GM11168 (cell line): ENCODE measurements around the gene BAIAP3.
"Not testable (repeated sequence)": the region's sequence is repeated elsewhere in the genome, so short reads cannot be mapped to it uniquely, and the experiment has no call there.

Experiments
- in situ Hi-C: fragments of 300-500 bp; cut with MboI; formaldehyde crosslinking; loops from one replicate; pipeline ENCODE4 v1.12.0; 2022; ENCODE audit warnings: low sequenced_read_pairs; ENCODE audit not compliant: unreplicated experiment

Gene BAIAP3

DNA sequence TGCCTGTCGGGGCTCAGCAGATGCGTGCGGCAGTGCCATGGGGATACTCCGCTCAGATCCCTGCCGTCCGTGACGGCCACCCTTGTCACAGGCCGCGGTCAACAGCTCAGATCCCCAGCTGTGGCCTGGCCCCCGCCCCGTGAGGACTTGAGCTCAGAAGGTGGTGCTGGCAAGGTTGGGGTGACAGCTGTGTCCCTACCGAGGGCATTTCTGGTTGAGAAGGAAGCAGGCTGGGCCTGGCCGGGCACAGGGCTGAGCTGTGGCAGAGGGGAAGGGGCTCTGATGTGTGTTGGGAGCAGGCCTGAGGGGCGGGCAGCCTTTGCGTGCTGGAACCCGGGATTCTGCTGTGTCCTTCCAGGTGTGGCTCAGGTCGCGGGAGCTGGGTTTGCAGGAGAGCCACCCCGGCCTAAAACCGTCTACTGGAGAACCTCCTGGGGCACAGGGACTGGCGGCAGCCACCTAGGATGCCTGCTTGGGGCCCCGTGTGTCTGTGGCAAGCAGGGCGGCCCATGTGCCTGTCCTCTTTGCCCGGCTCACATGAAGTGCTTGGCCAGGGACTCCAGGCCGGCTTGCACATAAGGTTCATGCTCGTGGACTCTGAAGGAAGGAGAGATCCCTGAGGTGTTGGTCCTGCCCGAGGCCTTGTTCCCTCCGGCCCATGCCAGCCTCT, 18.9 kb upstream of the BAIAP3 start:
- in situ Hi-C loops, result no loop called here

- in situ Hi-C loops, result no loop called here
Measured at GRCh38 chr16:1315081-1316032, 18.1 kb upstream of the BAIAP3 start.

- in situ Hi-C loops, result no loop called here
Measured at GRCh38 chr16:1316033-1316405, 17.4 kb upstream of the BAIAP3 start.

GRCh38 chr16:1317479-1318267, 15.8 kb upstream of the BAIAP3 start:
- in situ Hi-C loops, result no loop called here

DNA sequence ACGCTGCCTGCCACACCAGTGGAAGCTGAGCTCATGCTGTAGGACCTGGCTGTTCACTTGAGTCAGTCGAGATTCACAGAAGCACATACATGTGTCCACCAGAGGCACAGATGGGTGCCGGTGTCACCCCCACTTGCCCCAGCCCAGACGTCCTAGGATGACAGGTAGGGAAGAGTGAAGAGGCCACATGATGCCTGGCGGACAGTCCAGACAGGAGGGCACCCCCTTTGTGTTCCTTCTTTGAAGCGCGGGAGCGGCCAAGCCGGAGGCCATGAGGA, 15.2 kb upstream of the BAIAP3 start:
- in situ Hi-C loops, result no loop called here

GRCh38 chr16:1319041-1319440, 14.4 kb upstream of the BAIAP3 start:
- in situ Hi-C loops, result no loop called here

DNA sequence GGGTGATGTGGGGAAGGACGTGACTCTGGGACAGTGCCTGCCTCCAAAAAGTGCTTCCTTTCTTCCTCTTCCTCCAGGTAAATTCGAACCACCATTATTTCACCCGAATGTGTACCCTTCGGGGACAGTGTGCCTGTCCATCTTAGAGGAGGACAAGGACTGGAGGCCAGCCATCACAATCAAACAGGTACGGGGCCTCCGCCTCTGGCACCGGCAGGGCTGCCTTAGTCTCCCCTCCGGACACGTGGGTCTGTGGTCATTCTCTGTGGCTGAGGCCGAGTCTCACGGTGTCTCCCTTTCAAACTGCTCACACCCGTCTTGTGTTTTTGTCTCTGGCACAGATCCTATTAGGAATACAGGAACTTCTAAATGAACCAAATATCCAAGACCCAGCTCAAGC, 13.3 kb upstream of the BAIAP3 start:
- in situ Hi-C loops, result no loop called here

DNA sequence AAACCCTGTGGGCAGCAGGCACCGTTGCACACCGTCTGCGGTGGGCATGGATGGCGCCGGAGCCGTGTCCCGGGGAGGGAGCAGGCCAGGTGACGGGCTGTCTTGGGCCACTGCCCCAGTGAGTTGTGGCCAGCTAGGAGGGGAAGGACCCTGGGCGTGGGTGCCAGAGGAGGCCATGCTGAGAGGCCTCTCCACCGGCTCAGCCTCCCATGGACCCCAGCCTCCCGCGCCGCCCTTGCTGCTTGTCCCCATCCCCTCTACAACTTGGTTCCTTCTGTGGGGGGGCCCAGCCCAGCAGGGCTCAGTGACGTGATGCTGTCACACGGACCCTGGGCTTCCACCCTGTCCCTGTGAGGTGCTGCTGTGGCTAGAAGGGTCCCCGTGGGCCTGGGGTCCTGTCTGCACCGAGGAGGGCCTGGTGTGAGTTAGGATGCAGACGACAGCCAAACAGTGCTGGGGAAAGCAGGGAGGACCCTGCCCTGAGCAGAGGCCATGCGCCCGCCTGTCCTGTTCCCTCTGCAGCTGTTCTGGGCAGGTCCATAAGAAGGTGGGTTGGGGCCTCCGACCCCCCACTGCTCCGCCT, 12.7 kb upstream of the BAIAP3 start:
- in situ Hi-C loops, result no loop called here

- in situ Hi-C loops, result no loop called here
Measured at GRCh38 chr16:1322407-1322806, 11.0 kb upstream of the BAIAP3 start.

- in situ Hi-C loops, result no loop called here
Measured at GRCh38 chr16:1323296-1324239, 9.9 kb upstream of the BAIAP3 start.

DNA sequence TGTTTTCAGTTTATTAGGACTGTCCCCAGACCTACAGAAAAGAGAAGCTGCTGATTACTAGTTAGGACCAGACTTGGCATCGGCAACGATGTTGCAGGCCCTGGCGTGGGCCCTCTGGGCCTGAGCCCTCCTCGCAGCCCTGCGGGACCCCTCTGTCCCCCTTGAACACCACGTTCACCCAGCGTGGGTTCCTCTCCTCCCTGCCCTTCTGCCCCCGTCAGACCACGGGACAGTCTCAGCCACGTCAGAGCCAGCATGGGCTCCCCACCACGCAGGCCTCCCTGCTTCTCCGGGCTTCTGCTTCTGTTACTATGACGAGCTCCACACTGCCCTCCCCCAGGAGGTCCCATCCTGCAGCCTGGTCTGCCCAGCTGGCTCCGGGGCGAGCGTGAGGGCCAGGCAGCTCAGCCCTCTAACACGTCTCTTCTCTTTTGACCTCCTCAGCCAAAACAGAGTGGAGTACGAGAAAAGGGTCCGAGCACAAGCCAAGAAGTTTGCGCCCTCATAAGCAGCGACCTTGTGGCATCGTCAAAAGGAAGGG, 9.1 kb upstream of the BAIAP3 start:
- in situ Hi-C loops, result no loop called here

DNA sequence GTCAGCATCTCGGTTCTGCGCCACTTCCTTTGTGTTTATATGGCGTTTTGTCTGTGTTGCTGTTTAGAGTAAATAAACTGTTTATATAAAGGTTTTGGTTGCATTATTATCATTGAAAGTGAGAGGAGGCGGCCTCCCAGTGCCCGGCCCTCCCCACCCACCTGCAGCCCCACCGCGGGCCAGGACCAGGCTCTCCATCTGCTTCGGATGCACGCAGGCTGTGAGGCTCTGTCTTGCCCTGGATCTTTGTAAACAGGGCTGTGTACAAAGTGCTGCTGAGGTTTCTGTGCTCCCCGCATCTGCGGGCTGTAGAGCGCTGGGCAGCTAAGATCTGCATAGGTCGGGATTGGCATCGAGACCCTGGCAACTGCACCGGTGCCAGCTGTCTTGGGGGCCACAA, 8.2 kb upstream of the BAIAP3 start:
- in situ Hi-C loops, result no loop called here

DNA sequence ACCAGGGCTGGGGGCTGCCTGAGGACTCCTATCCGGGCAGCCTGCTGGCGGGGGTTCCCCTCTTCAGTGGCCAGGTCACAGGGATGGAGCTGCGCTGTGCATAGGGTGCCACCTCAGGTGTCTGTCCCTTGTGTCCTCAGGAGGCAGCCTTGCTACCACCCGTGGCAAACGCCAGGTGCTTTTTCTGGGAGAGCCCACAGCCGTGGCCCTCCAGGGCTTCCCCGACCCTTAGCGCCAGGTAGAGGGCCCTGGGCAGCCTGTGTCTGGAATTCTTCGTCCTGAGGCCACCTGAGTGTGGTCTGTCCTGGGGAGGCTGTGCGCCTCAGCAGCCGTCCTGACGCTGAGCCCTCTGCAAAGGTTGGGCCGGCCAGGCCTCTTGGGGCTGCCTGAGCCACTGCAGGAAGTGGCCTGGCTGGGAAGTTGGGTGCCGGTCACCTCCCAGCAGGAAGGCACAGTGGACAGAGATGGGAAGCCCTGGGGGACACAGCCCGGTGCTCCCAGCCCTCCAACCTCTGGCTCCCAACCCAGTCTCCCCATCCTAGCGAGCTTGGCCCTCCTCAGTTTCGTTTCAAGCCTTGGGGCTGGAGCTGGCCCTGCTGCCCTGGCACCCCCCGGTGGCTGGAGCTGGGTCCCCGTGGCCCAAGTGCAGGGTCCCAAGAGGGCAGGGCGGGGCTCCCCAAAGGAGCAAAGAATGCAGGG, 7.6 kb upstream of the BAIAP3 start:
- in situ Hi-C loops, result no loop called here

DNA sequence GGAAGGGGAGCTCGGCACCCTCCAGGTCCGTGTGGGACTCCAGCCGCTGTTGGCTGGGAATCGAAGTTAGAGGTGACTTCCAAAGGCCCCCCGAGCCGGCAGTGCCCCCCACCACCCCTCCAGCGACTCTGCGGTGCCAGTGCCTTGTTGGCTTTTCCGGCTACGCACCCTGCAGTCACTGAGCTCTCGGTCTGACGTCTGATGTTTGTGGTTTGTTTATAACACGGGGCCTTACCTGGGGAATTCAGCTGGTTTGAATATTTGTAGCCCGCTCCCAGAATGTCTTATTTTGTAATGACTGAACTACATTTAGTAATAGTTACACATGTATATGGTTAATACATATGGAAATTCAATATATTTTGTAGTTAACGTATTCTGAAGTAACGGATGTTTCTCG, 7.1 kb upstream of the BAIAP3 start:
- in situ Hi-C loops, result no loop called here

DNA sequence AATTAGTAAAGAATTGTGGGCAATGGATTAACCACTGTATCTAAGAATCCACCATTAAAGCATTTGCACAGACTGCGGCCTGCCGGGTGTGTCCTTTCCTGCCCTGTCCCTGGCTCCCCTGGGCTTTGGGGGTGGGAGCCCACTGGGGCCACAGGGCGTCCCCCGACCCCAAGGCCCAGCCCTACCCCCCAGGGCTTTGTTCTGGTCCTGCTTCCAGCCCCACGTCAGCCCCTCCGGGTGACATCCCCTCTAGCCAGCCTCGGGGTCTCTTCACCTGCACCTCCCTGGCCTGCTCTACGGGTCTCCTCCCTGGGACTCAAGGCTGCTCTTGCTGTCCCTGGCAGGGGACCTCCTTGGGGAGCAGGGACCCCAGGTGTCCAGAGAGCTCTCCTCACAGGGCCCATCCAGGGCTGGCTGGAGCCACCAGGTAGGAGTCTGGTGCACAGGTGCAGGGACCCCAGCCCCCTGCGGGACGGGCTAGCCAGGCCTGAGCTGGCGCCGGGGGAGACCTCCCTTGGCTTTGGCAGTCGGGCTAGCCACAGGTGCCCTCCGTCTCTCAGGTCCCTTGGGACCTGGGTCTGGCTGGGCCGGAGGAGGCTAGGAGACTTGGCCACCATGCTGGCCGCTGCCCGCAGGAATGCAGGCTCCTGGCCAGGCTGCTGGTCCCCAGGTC, 6.4 kb upstream of the BAIAP3 start:
- in situ Hi-C loops, result no loop called here

- in situ Hi-C loops, result no loop called here
Measured at GRCh38 chr16:1327619-1327947, 5.9 kb upstream of the BAIAP3 start.

GRCh38 chr16:1328136-1328535, 5.3 kb upstream of the BAIAP3 start:
- in situ Hi-C loops, result not testable (repeated sequence)

DNA sequence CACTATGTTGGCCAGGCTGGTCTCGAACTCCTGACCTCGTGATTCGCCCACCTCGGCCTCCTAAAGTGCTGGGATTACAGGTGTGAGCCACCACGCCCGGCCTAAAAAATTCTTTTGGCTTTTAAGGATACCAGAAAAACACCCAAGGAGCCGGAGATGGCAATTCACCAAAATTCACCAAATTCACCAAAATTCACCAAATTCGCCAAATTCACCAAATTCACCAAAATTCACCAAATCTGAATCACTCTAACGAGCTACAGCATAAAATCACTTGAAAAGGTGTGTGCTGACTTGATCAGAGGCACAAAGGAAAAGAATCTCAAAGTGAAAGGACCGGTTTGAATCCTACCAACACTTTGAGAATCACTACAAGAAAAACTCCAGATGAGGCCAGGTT, 4.5 kb upstream of the BAIAP3 start:
- in situ Hi-C loops, result not testable (repeated sequence)
